ENCODE measurements around the gene SMPD1.

DNA sequence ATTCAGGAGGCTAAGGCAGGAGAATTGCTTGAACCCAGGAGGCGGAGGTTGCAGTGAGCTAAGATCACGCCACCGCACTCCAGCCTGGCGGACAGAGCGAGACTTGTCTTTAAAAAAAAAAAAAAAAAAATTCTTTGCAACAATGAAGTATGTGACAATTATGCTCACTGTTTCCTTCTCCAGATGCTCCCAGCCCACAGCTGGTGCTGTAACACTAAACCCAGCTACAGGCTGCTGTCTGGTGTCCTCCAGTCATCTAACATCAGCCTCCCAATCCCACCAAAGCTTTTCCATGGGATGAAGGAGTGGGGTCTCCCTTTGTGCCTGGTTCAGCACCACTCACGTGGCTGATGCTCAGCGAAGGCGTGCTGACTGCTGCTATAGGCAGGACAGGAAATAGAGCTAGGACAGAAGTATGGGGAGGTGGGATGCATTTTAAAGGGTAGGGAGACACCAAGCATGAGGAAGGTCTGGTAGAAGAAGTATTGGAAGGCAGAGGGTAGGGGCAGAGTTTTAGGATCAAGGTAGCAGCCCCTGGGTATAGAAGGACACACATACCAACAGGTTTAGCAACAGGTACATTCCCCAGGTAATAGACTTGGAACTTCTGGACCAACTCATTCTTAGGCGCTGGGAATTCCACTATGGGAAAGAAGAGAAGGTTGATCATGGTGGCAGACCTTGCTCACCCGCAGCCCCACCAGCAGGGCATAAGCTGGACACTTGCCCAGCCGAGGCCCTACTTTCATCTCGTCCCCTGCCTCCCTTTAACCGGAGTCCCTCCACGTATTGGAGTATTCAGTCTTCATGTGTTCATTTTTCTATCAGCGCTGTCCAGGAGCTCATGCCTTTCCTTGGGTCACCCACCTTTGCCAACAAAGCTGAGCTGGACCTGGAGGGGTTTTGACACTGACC is 10.4 kb downstream of the SMPD1 start:
- TF ChIP-seq, protein P1, sequence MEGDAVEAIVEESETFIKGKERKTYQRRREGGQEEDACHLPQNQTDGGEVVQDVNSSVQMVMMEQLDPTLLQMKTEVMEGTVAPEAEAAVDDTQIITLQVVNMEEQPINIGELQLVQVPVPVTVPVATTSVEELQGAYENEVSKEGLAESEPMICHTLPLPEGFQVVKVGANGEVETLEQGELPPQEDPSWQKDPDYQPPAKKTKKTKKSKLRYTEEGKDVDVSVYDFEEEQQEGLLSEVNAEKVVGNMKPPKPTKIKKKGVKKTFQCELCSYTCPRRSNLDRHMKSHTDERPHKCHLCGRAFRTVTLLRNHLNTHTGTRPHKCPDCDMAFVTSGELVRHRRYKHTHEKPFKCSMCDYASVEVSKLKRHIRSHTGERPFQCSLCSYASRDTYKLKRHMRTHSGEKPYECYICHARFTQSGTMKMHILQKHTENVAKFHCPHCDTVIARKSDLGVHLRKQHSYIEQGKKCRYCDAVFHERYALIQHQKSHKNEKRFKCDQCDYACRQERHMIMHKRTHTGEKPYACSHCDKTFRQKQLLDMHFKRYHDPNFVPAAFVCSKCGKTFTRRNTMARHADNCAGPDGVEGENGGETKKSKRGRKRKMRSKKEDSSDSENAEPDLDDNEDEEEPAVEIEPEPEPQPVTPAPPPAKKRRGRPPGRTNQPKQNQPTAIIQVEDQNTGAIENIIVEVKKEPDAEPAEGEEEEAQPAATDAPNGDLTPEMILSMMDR (IDR thresholded peaks at IDR 0.05 in 2 of 3, conservative IDR thresholded peaks at IDR 0.05 in 1 of 3; ENCODE audit: borderline replicate concordance in 1 of 3, insufficient read depth in 1 of 3, low read depth in 2 of 3, low read length in 2 of 3): no peak
- no peak for TF ChIP-seq POLR2AphosphoS5 (IDR thresholded peaks at IDR 0.05; ENCODE audit: low read depth, low read length)
- no peak for TF ChIP-seq POLR2A (IDR thresholded peaks at IDR 0.05; ENCODE audit: borderline replicate concordance, extremely low read depth, insufficient read depth, insufficient read length)
- no peak for TF ChIP-seq CBX3 (IDR thresholded peaks at IDR 0.05; ENCODE audit: low read depth)
- TF ChIP-seq RAD21 (IDR thresholded peaks at IDR 0.05; ENCODE audit: low read depth): no peak
- no peak for TF ChIP-seq EZH2phosphoT487 (IDR thresholded peaks at IDR 0.05; ENCODE audit: borderline replicate concordance)
- TF ChIP-seq, protein P2, sequence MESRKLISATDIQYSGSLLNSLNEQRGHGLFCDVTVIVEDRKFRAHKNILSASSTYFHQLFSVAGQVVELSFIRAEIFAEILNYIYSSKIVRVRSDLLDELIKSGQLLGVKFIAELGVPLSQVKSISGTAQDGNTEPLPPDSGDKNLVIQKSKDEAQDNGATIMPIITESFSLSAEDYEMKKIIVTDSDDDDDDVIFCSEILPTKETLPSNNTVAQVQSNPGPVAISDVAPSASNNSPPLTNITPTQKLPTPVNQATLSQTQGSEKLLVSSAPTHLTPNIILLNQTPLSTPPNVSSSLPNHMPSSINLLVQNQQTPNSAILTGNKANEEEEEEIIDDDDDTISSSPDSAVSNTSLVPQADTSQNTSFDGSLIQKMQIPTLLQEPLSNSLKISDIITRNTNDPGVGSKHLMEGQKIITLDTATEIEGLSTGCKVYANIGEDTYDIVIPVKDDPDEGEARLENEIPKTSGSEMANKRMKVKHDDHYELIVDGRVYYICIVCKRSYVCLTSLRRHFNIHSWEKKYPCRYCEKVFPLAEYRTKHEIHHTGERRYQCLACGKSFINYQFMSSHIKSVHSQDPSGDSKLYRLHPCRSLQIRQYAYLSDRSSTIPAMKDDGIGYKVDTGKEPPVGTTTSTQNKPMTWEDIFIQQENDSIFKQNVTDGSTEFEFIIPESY (IDR thresholded peaks at IDR 0.05; ENCODE audit: extremely low read depth, insufficient replicate concordance, low read length): no peak
- no peak for TF ChIP-seq ZFX (IDR thresholded peaks at IDR 0.05)
- no peak for TF ChIP-seq EZH2 (IDR thresholded peaks at IDR 0.05)
- TF ChIP-seq ZNF274 (IDR thresholded peaks at IDR 0.05; ENCODE audit: low read depth, low read length): no peak
- TF ChIP-seq, protein P3, sequence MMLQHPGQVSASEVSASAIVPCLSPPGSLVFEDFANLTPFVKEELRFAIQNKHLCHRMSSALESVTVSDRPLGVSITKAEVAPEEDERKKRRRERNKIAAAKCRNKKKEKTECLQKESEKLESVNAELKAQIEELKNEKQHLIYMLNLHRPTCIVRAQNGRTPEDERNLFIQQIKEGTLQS (IDR thresholded peaks at IDR 0.05): no peak
- TF ChIP-seq YY1 (IDR thresholded peaks at IDR 0.05; ENCODE audit: extremely low read depth, insufficient replicate concordance, low read depth, low read length): no peak
- TF ChIP-seq, protein P4, sequence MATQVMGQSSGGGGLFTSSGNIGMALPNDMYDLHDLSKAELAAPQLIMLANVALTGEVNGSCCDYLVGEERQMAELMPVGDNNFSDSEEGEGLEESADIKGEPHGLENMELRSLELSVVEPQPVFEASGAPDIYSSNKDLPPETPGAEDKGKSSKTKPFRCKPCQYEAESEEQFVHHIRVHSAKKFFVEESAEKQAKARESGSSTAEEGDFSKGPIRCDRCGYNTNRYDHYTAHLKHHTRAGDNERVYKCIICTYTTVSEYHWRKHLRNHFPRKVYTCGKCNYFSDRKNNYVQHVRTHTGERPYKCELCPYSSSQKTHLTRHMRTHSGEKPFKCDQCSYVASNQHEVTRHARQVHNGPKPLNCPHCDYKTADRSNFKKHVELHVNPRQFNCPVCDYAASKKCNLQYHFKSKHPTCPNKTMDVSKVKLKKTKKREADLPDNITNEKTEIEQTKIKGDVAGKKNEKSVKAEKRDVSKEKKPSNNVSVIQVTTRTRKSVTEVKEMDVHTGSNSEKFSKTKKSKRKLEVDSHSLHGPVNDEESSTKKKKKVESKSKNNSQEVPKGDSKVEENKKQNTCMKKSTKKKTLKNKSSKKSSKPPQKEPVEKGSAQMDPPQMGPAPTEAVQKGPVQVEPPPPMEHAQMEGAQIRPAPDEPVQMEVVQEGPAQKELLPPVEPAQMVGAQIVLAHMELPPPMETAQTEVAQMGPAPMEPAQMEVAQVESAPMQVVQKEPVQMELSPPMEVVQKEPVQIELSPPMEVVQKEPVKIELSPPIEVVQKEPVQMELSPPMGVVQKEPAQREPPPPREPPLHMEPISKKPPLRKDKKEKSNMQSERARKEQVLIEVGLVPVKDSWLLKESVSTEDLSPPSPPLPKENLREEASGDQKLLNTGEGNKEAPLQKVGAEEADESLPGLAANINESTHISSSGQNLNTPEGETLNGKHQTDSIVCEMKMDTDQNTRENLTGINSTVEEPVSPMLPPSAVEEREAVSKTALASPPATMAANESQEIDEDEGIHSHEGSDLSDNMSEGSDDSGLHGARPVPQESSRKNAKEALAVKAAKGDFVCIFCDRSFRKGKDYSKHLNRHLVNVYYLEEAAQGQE (IDR thresholded peaks at IDR 0.05; ENCODE audit: low read depth): no peak

All from HCT116 (cell line).